NCI-H2107 treated with DMSO at 0.1 percent for 48 hours (cell line): ENCODE results near the gene TMEM150B.

Experiments
- DNase-seq: peaks from one replicate; lab custom pipeline; 2025; ENCODE audit not compliant: unreplicated experiment; lab: John Stamatoyannopoulos, UW

Gene TMEM150B

DNA sequence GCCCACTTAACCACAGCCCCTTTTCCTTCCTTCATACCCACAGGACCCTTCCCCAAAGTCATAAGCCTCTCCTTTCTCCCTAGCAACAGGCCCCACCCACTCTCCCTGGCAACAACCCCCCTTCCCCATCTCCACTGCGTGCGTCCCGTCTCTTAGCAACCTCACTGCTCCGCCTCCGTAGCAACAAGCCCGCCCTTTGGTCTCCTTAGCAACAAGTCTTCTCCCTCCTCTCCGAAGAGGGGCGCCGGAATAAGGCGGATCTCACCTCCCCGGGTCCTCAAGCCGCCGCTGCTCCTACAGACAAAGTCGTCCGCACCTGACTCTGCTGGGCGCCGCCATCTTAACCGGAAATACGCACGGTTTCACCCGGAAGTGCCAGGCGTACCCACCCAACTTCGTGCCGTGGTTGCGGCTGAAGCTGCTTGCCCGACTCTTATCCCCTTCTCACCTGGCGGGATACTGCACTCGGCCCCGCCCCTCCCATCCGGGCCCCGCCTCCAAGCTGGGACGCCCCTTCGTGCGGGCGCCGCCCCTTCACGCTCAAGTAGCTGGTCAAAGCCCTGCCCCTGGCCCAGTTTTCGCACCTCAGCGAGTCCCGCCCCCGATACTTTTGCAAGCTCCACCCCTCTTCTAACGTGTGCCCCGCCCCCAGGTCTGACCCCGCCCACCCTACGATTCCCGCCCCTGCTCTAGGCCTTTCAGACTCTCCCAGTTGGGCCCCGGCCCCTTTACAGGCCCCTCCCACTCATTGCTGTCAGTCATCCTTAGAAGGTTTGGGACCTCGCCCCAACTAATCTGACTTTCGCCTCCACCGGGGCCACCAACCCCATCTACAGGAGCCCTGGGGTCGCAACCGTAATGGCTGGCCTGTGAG lies 45.1 kb downstream of the TMEM150B start, which contains the start of gene HSPBP1:
HSPBP1 (minus strand) TSS at position 341 of the 874 bp plus-strand sequence. CDS start 502 bp downstream, outside the sequence.
- peak; percentile 86 for DNase-seq

- DNase-seq, result no peak
These were observed 45.8 kb downstream of the TMEM150B start for GRCh38 chr19:55279340-55279739.

- no peak for DNase-seq
These were observed 46.6 kb downstream of the TMEM150B start for GRCh38 chr19:55278391-55279135.

DNA sequence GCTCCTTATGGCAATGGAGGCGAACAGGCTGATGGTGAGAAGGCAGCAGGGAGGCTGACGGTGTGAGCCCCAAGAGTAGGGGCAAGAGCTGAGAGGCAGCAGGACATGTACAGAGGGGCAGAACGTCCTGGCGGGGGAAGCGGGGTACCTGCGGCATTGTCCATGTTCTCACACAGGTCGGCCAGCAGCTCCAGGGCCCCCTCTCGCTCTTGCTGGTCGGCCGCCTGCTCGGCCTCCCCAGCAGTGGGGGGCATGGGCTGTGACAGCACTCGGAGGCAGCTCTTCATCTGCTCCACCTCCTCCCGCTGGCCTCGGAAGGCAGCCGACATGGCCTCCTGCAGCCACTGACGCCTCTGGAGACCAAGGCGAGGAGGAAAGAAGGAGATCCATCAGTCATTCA lies 47.6 kb downstream of the TMEM150B start:
- no peak for DNase-seq

DNA sequence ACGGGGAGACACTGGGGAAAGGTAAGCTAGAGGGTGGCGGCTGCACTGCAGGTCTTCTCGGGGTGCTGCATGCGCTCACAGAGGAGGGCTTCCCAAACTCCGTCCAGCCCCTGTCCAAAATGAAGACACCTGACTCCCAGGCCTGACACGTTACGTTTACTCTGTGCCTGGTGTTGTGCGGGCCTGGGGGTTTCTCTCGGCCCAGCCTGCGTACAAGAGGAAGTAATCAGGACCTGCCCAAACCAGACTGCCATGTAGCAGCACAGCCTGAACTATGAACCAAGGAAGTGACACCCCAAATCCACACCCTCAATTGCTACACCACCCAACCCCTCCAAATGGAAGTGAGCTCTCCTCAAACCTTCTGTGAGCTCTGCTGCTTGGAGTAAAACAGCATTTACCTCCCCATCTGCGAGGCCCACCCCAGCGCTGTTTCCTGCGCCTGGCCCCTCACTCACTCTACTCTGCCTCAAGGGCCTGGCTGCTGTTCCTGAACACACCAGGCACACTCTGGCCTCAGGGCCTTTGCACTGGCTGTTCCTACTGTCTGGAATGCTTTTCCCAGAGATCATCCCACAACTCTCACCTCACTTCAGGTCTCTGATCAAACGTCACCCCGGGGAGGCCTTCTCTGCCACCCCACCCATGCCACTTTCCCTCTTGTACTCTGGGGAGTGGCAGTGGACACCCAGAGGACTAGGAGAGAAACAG lies 48.3 kb downstream of the TMEM150B start:
- DNase-seq, result no peak

DNA sequence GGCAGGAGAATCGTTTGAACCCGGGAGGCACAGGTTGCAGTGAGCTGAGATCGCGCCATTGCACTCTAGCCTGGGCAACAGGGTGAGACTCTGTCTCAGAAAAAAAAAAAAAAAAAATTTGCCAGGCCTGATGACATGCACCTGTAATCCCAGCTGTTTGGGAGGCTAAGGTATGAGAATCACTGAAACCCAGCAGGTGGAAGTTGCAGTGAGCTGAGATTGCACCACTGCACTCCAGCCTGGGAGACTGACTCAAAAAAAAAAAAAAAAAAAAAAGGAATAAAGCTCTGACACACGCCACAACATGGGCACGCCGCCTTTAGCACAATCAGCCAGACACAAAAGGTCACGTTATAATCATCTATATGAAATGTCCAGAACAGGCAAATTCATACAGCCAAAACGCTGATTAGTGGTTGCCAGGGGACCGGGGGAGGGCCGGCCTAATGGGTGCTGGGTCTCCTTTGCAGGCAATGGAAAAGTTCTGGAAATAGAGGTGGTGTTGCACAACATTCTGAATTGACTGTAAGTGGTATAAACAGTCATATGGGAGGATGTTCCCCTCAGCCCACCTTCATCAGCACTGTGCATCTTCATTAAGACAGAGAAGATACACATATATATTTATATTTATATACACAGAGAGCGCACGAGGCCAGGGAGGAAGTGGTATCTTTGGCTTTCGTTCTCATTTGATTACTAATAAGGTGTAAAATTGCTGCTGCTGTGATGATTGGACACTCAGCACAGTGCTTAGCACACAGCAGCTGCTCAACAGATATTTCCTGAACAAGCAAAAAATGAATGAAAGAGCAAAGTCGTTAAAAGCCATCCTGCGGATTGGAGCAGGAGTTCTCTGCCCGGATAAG lies 49.1 kb downstream of the TMEM150B start:
- no peak for DNase-seq

- peak; percentile 50 for DNase-seq
These were observed 51.0 kb downstream of the TMEM150B start for GRCh38 chr19:55273978-55274707.

- no peak for DNase-seq
These were observed 53.0 kb downstream of the TMEM150B start for GRCh38 chr19:55272142-55272541.

DNA sequence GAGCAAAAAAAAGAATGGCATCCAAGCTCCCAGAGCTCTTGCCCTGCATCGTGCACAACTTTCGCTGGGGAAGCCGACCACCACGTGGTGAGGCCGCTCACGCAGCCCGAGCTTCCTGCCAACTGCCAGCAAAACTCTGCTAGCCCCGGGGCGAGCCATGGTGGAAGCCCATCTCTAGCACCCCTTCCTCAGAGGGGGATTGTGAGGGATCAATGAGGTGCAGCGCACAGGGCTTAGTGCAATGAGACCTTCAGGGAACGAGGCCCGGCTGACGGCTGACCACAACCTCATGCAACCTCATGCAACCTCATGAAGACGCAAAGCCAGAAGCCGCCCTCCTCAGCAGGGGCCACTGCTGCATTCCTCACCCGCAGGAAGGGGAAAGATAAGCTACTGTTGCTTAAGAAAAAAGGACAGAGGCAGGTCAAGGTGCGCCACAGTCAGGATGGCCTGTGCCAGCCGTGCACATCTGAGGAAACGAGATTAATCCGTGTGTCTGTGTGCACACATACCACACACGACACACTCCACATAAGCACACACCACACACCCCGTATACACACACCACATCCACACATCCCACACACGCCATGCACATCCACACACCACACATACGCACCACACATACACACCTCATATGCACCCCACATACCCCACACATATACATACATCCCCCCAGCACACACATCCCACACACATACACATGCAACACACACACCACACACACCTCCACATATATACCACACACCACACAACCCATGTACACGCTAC lies 54.8 kb downstream of the TMEM150B start:
- no peak for DNase-seq

DNA sequence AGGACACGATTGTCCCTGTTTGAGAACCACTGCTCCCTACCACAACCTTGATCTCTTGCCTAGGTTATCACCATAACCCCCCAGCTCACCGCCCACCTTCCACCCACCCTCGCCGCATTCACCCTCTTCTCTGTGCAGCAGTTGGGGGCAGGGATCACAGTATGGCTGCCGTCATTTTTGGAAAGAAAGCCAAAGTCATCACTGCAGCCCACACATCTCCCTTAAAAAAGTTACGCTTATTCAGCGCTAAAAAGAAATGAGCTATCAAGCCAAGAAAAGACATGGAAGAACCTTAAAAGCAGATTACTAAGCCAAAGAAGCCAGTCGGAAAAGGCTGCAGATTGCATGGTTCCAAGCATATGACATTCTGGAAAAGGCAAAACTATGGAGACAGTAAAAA lies 55.8 kb downstream of the TMEM150B start:
- no peak for DNase-seq

GRCh38 chr19:55266840-55267239 lies 58.3 kb downstream of the TMEM150B start:
- DNase-seq, result no peak

GRCh38 chr19:55266404-55266803 lies 58.7 kb downstream of the TMEM150B start:
- DNase-seq, result no peak

DNA sequence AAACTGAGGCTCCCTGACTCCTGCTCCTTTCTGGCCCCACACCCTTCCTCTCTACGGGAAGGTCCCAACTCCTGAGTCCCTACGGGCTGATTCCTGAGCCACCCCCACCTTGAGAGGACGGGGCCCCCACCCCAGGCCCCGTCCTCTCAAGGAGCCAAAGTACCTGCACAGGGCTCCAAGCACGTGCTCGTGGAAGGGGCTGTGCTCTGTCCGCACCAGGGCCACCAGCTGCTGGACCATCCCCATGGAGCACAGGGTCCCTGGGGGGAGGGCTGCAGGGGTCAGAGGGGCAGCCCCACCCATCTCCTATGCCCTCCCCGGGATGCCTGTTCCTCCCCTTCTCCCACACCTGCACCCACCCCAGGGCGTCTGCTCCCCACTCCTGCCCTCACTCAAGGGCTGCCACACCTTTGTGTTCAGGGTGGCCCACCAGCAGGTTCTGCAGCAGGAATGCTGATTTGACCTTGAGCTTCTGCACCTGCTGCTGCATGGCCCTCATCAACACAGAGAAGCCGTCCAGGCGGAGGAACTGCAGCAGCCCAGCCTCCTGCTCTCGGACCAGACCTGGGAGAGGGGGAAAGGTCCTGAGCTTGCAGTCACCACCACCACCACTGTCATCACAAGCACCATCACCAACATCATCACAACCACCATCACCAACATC lies 59.3 kb downstream of the TMEM150B start:
- DNase-seq, result no peak

- DNase-seq, result no peak
These were observed 60.0 kb downstream of the TMEM150B start for GRCh38 chr19:55265173-55265572.

GRCh38 chr19:55264531-55264930 lies 60.6 kb downstream of the TMEM150B start:
- DNase-seq, result no peak
